Stimulated activated CD8-positive, alpha-beta memory T cell treated with anti-CD3 and anti-CD28 coated beads, Interleukin-15, amount 100 ng/mL, for 1 hour (primary cell): Measurements from ENCODE around the gene MS4A2.
"Not testable (repeated sequence)": the region's sequence is repeated elsewhere in the genome, so short reads cannot be mapped to it uniquely, and the experiment has no call there.

Experiments used
- DNase-seq: peaks from one replicate; pipeline ENCODE4 v3.0.0-alpha.2; 2020; ENCODE audit warnings: low read depth

MS4A2 gene

GRCh38 chr11:60088364-60088763 lies at the start of gene MS4A2:
Gene MS4A2 (plus strand): TSS chr11:60088664. CDS start chr11:60088766, 102 bp downstream.
- no peak for DNase-seq

GRCh38 chr11:60040109-60040508 lies 48.4 kb upstream of the MS4A2 start, which contains the start of gene OOSP2:
Gene OOSP2 (plus strand): TSS chr11:60040409. CDS start chr11:60040460, 51 bp downstream.
- no peak for DNase-seq

GRCh38 chr11:60050422-60050821 lies 38.0 kb upstream of the MS4A2 start:
- DNase-seq, result not testable (repeated sequence)

- not testable (repeated sequence) for DNase-seq
These were observed 37.6 kb upstream of the MS4A2 start for GRCh38 chr11:60050839-60051238.

- no peak for DNase-seq
These were observed 32.0 kb upstream of the MS4A2 start, which contains the start of gene MS4A3 for GRCh38 chr11:60056349-60056969. Gene MS4A3 (plus strand): TSS chr11:60056665. CDS start chr11:60061161, 4,496 bp downstream.

- DNase-seq, result no peak
These were observed 29.4 kb upstream of the MS4A2 start for GRCh38 chr11:60059052-60059451.

- no peak for DNase-seq
These were observed 28.8 kb upstream of the MS4A2 start for GRCh38 chr11:60059521-60060240.

- no peak for DNase-seq
These were observed 24.4 kb upstream of the MS4A2 start for GRCh38 chr11:60064111-60064510.

- DNase-seq, result no peak
These were observed 22.7 kb upstream of the MS4A2 start for GRCh38 chr11:60065801-60066200.

GRCh38 chr11:60069450-60069849 lies 19.0 kb upstream of the MS4A2 start:
- DNase-seq, result no peak

GRCh38 chr11:60071644-60072043 lies 16.8 kb upstream of the MS4A2 start:
- DNase-seq, result not testable (repeated sequence)

GRCh38 chr11:60077216-60077817 lies 11.1 kb upstream of the MS4A2 start:
- DNase-seq, result no peak

- no peak for DNase-seq
These were observed 10.5 kb upstream of the MS4A2 start for GRCh38 chr11:60077981-60078380.

- no peak for DNase-seq
These were observed 9.7 kb upstream of the MS4A2 start for GRCh38 chr11:60078745-60079144.

- no peak for DNase-seq
These were observed 7.9 kb upstream of the MS4A2 start for GRCh38 chr11:60080535-60080934.

- no peak for DNase-seq
These were observed 3.7 kb upstream of the MS4A2 start for GRCh38 chr11:60084631-60085273.

GRCh38 chr11:60085909-60086308 lies 2.6 kb upstream of the MS4A2 start:
- DNase-seq, result no peak

GRCh38 chr11:60087239-60087638 lies 1.2 kb upstream of the MS4A2 start:
- no peak for DNase-seq

GRCh38 chr11:60095477-60096120 lies 7.1 kb downstream of the MS4A2 start:
- DNase-seq, result no peak

GRCh38 chr11:60097189-60097588 lies 8.7 kb downstream of the MS4A2 start:
- no peak for DNase-seq

- no peak for DNase-seq
These were observed 10.0 kb downstream of the MS4A2 start for GRCh38 chr11:60098508-60098907.

GRCh38 chr11:60100516-60100915 lies 12.1 kb downstream of the MS4A2 start:
- no peak for DNase-seq
